Stimulated activated CD8-positive, alpha-beta memory T cell treated with anti-CD3 and anti-CD28 coated beads, Interleukin-4, amount 100 ng/mL, for 48 hours (primary cell): ENCODE measurements around the gene FXYD3.
"Not testable (repeated sequence)": the region's sequence is repeated elsewhere in the genome, so short reads cannot be mapped to it uniquely, and the experiment has no call there.

Experiments
- DNase-seq: peaks from one replicate; pipeline ENCODE4 v3.0.0-alpha.2; 2020

FXYD3 gene

GRCh38 chr19:35143818-35144217, 28.2 kb downstream of the FXYD3 start:
- DNase-seq: no peak

GRCh38 chr19:35144259-35144599, 28.6 kb downstream of the FXYD3 start:
- no peak for DNase-seq

- no peak for DNase-seq
Measured at GRCh38 chr19:35144600-35145436, 29.2 kb downstream of the FXYD3 start.

GRCh38 chr19:35146746-35147459, 31.3 kb downstream of the FXYD3 start:
- no peak for DNase-seq

GRCh38 chr19:35149463-35149862, 33.8 kb downstream of the FXYD3 start:
- no peak for DNase-seq

GRCh38 chr19:35150445-35150844, 34.8 kb downstream of the FXYD3 start:
- no peak for DNase-seq

- DNase-seq: no peak
Measured at GRCh38 chr19:35151273-35152065, 35.8 kb downstream of the FXYD3 start.

GRCh38 chr19:35153129-35153522, 37.5 kb downstream of the FXYD3 start:
- DNase-seq: not testable (repeated sequence)

- DNase-seq: peak; percentile 87
Measured at GRCh38 chr19:35153701-35154524, 38.3 kb downstream of the FXYD3 start.

GRCh38 chr19:35154525-35155406, 39.1 kb downstream of the FXYD3 start, which contains the start of gene FXYD5:
Gene FXYD5 (plus strand): TSS chr19:35154735. CDS start chr19:35155551, 816 bp downstream.
- DNase-seq: peak; percentile 89

- peak; percentile 62 for DNase-seq
Measured at GRCh38 chr19:35155441-35155840, 39.8 kb downstream of the FXYD3 start.

GRCh38 chr19:35155981-35156672, 40.5 kb downstream of the FXYD3 start:
- no peak for DNase-seq

GRCh38 chr19:35156673-35157014, 41.0 kb downstream of the FXYD3 start:
- DNase-seq: no peak

GRCh38 chr19:35157431-35157830, 41.8 kb downstream of the FXYD3 start:
- DNase-seq: no peak

GRCh38 chr19:35159606-35160005, 44.0 kb downstream of the FXYD3 start:
- no peak for DNase-seq

- DNase-seq: no peak
Measured at GRCh38 chr19:35160629-35161433, 45.2 kb downstream of the FXYD3 start.

- no peak for DNase-seq
Measured at GRCh38 chr19:35161434-35161743, 45.8 kb downstream of the FXYD3 start.

- no peak for DNase-seq
Measured at GRCh38 chr19:35162471-35163326, 47.1 kb downstream of the FXYD3 start.

- DNase-seq: no peak
Measured at GRCh38 chr19:35164418-35164817, 48.8 kb downstream of the FXYD3 start.
